ENCODE results near the gene TRIP13.

The TRIP13 gene

GRCh38 chr5:961002-961710 lies 68.5 kb downstream of the TRIP13 start:
- Histone ChIP-seq H3K27ac (ENCODE audit: extremely low read depth, low read depth, low read length) (no peak overlapping the region), H3K4me3 (ENCODE audit: low read depth, low read length) (no peak overlapping the region), H3K9me3 (ENCODE audit: control insufficient read depth, insufficient read depth, low read depth, low read length) (no peaks in the 10 kb centered on the region), H3K36me3 (ENCODE audit: control insufficient read depth in 2 of 2, insufficient read depth in 1 of 2, low read length in 2 of 2) (no peaks in the 10 kb centered on the region), H3K4me1 (ENCODE audit: control insufficient read depth, insufficient read depth, low read length) (no peaks in the 10 kb centered on the region; the same call in 1 of the 2 replicates)
- POLR2A ChIA-PET = no interaction called here
- TF ChIP-seq TSHZ1 (tag by site-specific recombination; IDR thresholded peaks at IDR 0.05; ENCODE audit: borderline replicate concordance) (no peak), ZNF571 (tag by site-specific recombination; IDR thresholded peaks at IDR 0.05) (no peak), ZNF174 (tag by site-specific recombination; IDR thresholded peaks at IDR 0.05) (no peak), PRDM2 (tag by site-specific recombination; IDR thresholded peaks at IDR 0.05; ENCODE audit: borderline replicate concordance) (no peak), ZSCAN23 (tag by site-specific recombination; IDR thresholded peaks at IDR 0.05) (no peak)
- CTCF ChIA-PET = interaction anchor here (0.9 kb wide), 1 partner anchor 22 kb away, joined by 3 read pairs; no protein-coding TSS in a partner anchor

GRCh38 chr5:961711-962240 lies 69.1 kb downstream of the TRIP13 start:
- Histone ChIP-seq H3K9me3 (ENCODE audit: control insufficient read depth, insufficient read depth, low read depth, low read length) (no peaks in the 10 kb centered on the region), H3K36me3 (ENCODE audit: control insufficient read depth in 2 of 2, insufficient read depth in 1 of 2, low read length in 2 of 2) (no peaks in the 10 kb centered on the region), H3K4me1 (ENCODE audit: control insufficient read depth, insufficient read depth, low read length) (no peaks in the 10 kb centered on the region; the same call in 1 of the 2 replicates), H3K4me3 (ENCODE audit: low read depth, low read length) (no peak overlapping the region), H3K27ac (ENCODE audit: extremely low read depth, low read depth, low read length) (no peak overlapping the region)
- ChIA-PET POLR2A (no interaction called here), CTCF (interaction anchor here (0.9 kb wide), 1 partner anchor 22 kb away, joined by 3 read pairs; no protein-coding TSS in a partner anchor)
- TF ChIP-seq ZNF777 (tag by site-specific recombination; IDR thresholded peaks at IDR 0.05; ENCODE audit: borderline replicate concordance) (no peak), AEBP2 (tag by site-specific recombination; IDR thresholded peaks at IDR 0.05; ENCODE audit: borderline replicate concordance) (no peak)

GRCh38 chr5:962386-962785 lies 69.7 kb downstream of the TRIP13 start:
- Histone ChIP-seq H3K4me1 (ENCODE audit: control insufficient read depth, insufficient read depth, low read length) (no peaks in the 10 kb centered on the region; the same call in 1 of the 2 replicates), H3K9me3 (ENCODE audit: control insufficient read depth, insufficient read depth, low read depth, low read length) (no peaks in the 10 kb centered on the region), H3K4me3 (ENCODE audit: low read depth, low read length) (no peak overlapping the region), H3K27ac (ENCODE audit: extremely low read depth, low read depth, low read length) (no peak overlapping the region), H3K36me3 (ENCODE audit: control insufficient read depth in 2 of 2, insufficient read depth in 1 of 2, low read length in 2 of 2) (no peaks in the 10 kb centered on the region)
- POLR2A ChIA-PET = no interaction called here
- CTCF ChIA-PET = no interaction called here
- TF ChIP-seq ZNF610 (tag by site-specific recombination; IDR thresholded peaks at IDR 0.05; ENCODE audit: borderline replicate concordance) = no peak
- TF ChIP-seq KLF1 (tag by site-specific recombination; IDR thresholded peaks at IDR 0.05) = no peak
- TF ChIP-seq ZNF777 (tag by site-specific recombination; IDR thresholded peaks at IDR 0.05; ENCODE audit: borderline replicate concordance) = no peak
- TF ChIP-seq YY1 (tag by site-specific recombination; IDR thresholded peaks at IDR 0.05) = no peak
- no peak for TF ChIP-seq ZNF830 (tag by site-specific recombination; IDR thresholded peaks at IDR 0.05; ENCODE audit: low read depth)
- no peak for TF ChIP-seq ZNF366 (tag by site-specific recombination; conservative IDR thresholded peaks at IDR 0.05)
- TF ChIP-seq ZSCAN30 (tag by site-specific recombination; IDR thresholded peaks at IDR 0.05) = no peak
- TF ChIP-seq ZNF140 (tag by site-specific recombination; IDR thresholded peaks at IDR 0.05) = no peak
- no peak for TF ChIP-seq HOXA7 (CRISPR knock-in tag; IDR thresholded peaks at IDR 0.05; ENCODE audit: borderline replicate concordance)
- TF ChIP-seq ZNF423 (tag by site-specific recombination; IDR thresholded peaks at IDR 0.05) = no peak
- no peak for TF ChIP-seq FEZF1 (tag by site-specific recombination; IDR thresholded peaks at IDR 0.05)
- TF ChIP-seq ZNF404 (tag by site-specific recombination; IDR thresholded peaks at IDR 0.05) = no peak
- no peak for TF ChIP-seq ZNF623 (tag by site-specific recombination; IDR thresholded peaks at IDR 0.05)

Measured in HEK293 (cell line).